HG02884 (cell line): Measurements from ENCODE around the gene BBS5.
A peak's percentile ranks its signal among the peaks of the same experiment; 100 is the strongest.
"Not testable (repeated sequence)": the region's sequence is repeated elsewhere in the genome, so short reads cannot be mapped to it uniquely, and the experiment has no call there.

Source experiments
- ATAC-seq: cut with Tn5 transposase; IDR thresholded peaks from one replicate; pipeline ENCODE4 v1.9.1; 2021; ENCODE audit warnings: mild to moderate bottlenecking, moderate library complexity; ENCODE audit not compliant: unreplicated experiment

Gene BBS5

GRCh38 chr2:169479257-169480078, at the start of gene BBS5:
Gene BBS5 (plus strand): TSS chr2:169479494. CDS start chr2:169479554, 60 bp downstream.
- ATAC-seq, result peak; percentile 96

- not testable (repeated sequence) for ATAC-seq
Observed at GRCh38 chr2:169431772-169432171, 47.5 kb upstream of the BBS5 start.

DNA sequence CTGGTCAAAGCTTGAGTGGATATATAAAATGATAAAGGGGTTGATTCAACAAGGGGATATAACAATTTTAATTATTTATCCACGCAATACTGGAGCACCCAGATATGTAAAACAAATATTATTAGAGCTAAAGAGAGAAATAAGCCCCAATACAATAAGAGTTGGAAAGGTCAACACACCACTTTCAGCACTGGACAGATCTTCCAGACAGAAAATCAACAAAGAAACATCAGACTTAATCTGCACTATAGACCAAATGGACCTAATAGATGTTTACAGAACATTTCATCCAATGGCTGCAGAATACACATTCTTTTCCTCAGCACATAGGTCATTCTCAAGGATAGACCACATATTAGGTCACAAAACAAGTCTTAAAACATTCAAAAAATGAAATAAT, 45.1 kb upstream of the BBS5 start:
- not testable (repeated sequence) for ATAC-seq

DNA sequence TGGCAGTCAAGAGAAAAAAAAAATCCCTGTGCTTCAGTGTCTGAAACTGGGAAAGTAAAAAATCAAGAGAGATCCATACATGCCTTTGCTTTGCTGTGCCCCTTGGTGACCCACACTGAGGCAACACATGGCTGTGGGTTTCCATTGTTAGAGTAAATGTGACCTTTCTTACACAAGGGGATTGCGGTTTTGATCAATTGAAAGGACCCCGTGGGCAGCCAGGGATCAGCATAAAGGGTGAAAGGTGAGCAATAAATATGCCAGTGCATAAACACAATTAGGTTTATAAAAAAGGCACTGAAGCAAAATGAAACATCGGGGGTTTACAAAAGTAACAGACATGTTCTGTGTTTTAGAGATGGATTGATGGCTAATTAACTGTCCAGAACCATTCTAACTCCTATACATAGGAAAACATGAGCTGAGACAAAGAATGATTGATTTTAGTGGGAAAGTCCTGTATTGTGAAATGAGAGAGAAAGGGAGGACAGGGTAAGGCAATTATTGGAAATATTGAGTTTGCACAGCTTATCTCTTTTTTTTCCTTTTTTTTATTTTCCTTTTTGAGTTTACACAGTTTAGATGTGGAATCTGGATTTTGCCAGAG, 40.7 kb upstream of the BBS5 start:
- no peak for ATAC-seq

DNA sequence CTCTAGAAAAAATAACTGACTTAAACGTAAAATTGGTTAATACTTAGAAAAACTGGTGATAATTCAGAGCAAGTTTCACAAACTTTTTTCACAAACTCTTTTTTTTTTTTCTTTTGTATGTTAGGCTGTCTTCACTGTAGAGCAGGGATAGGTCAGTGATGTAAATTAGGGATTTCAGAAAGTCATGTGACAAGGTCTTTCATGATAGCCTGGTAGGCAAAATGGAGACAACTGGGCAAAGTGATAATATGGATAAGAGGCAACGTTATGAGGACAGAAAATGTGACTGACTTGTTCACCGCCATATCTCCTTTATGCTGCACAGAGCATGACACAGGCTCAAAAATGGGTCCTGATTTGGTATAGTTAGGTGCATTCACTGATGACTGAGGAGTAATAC, 39.4 kb upstream of the BBS5 start:
- ATAC-seq, result no peak

DNA sequence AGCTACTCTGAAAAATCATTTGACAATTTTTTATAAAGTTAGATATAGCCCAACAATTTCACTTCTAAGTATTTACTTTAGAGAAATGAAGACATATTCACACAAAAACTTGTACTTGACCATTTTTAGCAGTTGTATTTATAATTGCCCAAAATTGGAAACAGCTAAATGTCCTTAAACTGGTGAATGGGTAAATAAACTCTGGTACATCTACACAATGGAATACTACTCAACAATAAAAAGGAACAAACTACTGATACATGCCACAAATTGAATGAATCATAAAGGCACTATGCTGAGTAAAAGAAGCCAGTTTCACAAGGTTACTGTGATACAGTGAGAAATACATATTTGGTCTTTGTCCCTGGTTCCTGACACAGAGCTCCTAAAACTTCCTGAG, 32.8 kb upstream of the BBS5 start:
- ATAC-seq, result no peak

DNA sequence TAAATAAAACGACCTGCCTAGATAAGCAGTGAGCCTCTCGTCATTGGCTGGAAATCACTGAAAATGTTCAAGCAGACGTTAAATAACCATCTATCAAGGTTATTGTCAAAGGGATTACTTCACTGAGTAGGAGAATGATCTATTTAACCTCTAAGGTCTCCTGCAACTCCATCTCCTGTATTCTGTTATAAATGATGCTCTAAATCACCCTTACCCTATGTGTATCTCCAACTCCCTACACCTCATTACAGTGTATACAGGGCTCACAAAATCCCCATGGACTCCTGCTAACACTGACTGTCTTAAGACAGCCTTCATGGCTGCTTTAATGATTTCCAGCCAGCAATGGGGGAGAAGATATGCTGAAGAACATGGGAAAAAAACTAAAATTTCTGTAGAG, 31.0 kb upstream of the BBS5 start:
- ATAC-seq, result no peak

DNA sequence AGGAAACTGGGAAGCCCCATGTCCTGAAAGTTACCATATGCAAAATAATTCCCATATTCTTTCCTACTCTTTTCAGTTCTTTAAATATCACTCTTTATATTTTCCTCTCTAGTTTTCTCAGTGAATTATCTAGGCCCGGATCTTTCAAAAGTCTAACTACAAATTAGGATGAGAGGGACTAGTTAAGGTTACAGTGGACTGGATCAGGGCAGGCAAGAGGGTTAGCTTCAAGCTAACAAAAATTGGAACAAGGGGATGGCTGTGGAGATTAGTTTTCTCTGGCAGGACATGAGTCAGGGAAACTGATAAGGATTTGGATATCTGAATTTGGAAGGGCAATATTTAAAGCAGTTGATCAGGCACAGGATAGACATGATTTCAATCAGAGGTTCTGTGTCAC, 30.4 kb upstream of the BBS5 start:
- no peak for ATAC-seq

DNA sequence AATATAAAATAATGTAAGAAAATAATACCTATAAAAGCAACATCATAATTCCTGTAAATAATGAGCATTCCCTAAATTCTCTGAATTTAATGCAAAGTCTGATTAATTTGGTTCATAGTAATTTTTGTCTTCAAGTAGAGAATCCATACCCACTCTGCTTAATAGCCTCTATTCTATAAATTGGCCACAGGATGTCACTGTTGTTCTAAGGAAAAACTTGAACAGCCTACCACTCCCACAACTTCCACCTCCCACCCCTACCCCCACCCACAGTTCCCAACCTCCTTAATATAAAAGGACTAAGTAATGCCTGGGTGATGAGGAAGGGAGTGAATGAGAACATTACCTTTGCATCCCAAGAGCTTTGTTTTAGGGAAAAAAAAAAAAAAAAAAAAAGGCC, 27.2 kb upstream of the BBS5 start:
- no peak for ATAC-seq

- ATAC-seq, result not testable (repeated sequence)
Observed at GRCh38 chr2:169453044-169453443, 26.2 kb upstream of the BBS5 start.

GRCh38 chr2:169461143-169461542, 18.2 kb upstream of the BBS5 start:
- ATAC-seq, result no peak

DNA sequence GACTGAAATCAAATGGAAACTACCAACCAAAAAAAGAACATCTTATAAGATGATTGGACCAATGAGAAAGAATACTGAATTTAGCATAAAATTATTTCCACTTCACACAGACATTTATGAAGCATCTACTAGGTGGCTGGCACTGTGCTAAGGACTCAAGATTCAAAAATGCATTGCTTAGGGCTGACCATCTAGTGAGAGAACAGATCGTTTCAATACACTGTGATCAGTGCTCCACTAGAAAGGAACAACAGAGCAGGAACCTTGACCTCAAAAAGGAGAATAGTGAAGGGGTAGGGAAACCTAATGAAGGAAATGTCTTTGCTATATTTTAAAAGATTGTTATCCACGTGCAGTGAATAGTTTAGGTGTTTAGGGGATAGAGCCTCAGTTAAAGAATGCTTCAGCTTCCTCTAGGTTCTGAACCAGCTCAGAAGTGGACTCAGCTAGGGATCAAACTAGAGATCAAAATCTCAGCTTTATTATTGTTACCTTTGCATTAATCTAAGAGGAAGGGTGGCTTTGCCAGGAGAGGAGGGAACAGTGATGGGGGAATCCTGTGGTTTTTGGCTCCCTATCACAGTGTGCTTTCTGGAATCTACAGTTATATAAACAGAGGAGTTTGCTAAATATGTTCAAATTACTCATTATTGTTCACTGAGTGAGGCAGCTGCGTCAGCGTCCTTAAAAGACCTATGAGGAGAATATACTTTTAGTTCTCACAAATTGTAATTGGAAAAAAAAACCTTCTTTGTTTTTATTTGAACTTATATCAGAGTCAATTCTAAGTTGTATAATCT, 16.2 kb upstream of the BBS5 start:
- ATAC-seq, result no peak

GRCh38 chr2:169464466-169464865, 14.8 kb upstream of the BBS5 start:
- ATAC-seq, result no peak

DNA sequence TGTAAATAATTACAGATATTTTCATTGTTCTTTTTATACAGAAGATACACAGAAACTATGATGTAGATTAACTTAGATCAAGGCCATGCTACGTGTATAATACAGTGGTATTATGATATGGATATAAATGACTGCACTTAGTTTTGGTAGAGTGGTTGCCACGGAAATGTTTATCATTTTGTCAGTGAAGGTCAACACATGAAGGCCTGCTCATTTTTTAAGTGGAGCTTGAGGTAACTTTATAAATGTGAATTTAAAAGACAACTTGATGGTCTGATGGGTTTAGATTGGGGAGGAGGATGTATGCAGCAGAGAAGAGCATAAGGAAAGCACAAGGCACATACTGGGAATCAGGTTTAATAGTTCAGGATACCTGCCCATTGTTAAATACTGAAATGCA, 14.4 kb upstream of the BBS5 start:
- no peak for ATAC-seq

GRCh38 chr2:169468841-169469240, 10.5 kb upstream of the BBS5 start:
- no peak for ATAC-seq

DNA sequence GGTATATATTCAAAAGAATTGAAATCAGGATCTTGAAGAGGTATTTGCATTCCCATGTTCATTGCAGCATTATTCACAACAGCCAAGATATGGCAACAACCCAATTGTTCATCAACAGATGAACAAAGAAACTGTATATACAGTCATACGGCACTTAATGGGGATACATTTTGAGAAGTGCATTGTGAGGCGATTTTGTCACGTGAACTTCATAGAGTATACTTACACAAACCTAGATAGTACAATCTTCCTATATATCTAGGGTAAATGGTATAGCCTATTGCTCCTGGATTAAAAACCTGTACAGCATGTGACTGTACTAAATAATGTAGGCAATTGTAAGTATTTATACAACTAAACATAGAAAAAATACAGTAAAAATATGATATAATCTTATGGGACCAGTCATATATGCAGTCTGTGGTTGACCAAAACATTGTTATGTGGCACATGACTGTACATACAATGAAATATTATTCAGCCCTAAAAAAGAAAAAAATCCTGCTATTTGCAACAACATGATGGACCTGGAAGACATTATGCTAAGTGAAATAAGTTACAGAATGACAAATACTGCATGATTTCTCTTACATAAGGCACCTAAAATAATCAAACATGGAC, 9.2 kb upstream of the BBS5 start:
- no peak for ATAC-seq

- ATAC-seq, result no peak
Observed at GRCh38 chr2:169472249-169472648, 7.0 kb upstream of the BBS5 start.

GRCh38 chr2:169476459-169476858, 2.8 kb upstream of the BBS5 start:
- no peak for ATAC-seq

- ATAC-seq, result no peak
Observed at GRCh38 chr2:169478339-169478738, 955 bp upstream of the BBS5 start.

- ATAC-seq, result no peak
Observed at GRCh38 chr2:169478745-169479256, 493 bp upstream of the BBS5 start.

GRCh38 chr2:169480079-169480465, 778 bp downstream of the BBS5 start:
- peak; percentile 3 for ATAC-seq
